HFF-Myc (cell line): ENCODE results near the gene SPTBN1.

Source experiments
- DNase-seq: peaks from one replicate; pipeline ENCODE4 v3.0.0-alpha.2; 2011; ENCODE audit warnings: low read depth; ENCODE audit errors: extremely low read depth
- H3K4me3 ChIP-seq: replicated peaks from 2 replicates; pipeline ENCODE4 v1.5.1; 2011; ENCODE audit warnings: low read depth, mild to moderate bottlenecking, control low read depth, low read length
- CTCF ChIP-seq: IDR thresholded peaks from 2 replicates; pipeline ENCODE4 v1.5.1; 2012; ENCODE audit warnings: mild to moderate bottlenecking, low read depth, low read length, control low read depth; ENCODE audit errors: missing control alignments

Gene SPTBN1

GRCh38 chr2:54631755-54632154 is 175.6 kb downstream of the SPTBN1 start:
- no peak for TF ChIP-seq CTCF
- no peak for DNase-seq
- no peak overlapping the region for H3K4me3 ChIP-seq

DNA sequence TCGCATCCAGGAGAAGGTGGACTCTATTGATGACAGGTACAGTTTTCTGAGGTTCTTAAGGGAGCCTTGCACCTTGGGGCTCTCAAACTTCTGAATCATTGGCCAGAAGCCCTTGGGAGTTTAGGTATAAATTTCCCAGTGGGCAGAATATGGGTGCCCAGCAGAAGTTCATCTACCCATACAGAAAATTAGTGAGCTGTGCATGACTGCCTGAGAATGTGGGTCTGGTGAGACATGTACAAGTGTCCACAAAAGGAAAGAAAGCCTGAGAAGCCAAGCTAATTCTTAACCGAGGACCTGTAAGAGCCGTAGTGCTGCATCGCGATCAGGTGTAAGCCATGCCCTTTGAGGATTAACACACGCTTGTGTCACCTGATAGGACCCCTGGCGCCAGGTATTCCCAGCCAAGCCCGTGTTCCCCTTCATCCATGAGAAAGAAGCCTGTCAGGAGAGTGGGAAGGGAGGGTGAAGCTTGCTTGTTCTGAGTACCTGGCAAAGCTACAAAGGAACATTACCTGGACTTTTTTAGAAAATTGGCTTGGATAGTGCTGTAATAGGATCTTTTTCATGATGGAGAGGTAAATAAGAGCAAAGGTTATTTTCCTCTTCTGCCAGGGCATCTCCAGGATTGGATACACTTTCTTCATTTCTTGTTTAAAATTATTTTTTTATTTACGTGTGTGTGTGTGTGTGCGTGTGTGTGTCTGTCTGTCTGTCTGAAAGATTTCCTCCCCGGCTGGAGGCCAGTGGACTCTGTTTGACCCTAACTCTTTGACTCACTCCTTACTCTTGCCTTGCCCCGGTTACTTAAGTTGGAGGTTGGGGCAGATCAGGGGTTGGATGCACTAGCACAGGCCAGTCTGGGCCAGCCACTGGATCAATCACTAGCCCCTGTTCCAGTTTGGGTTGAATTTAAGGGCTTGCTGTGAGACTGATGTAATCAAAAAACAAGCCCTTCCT is 176.9 kb downstream of the SPTBN1 start:
- TF ChIP-seq CTCF: no peak
- no peak for DNase-seq
- H3K4me3 ChIP-seq: no peak overlapping the region

GRCh38 chr2:54634021-54634420 is 177.9 kb downstream of the SPTBN1 start:
- no peak for TF ChIP-seq CTCF
- no peak overlapping the region for H3K4me3 ChIP-seq
- no peak for DNase-seq

DNA sequence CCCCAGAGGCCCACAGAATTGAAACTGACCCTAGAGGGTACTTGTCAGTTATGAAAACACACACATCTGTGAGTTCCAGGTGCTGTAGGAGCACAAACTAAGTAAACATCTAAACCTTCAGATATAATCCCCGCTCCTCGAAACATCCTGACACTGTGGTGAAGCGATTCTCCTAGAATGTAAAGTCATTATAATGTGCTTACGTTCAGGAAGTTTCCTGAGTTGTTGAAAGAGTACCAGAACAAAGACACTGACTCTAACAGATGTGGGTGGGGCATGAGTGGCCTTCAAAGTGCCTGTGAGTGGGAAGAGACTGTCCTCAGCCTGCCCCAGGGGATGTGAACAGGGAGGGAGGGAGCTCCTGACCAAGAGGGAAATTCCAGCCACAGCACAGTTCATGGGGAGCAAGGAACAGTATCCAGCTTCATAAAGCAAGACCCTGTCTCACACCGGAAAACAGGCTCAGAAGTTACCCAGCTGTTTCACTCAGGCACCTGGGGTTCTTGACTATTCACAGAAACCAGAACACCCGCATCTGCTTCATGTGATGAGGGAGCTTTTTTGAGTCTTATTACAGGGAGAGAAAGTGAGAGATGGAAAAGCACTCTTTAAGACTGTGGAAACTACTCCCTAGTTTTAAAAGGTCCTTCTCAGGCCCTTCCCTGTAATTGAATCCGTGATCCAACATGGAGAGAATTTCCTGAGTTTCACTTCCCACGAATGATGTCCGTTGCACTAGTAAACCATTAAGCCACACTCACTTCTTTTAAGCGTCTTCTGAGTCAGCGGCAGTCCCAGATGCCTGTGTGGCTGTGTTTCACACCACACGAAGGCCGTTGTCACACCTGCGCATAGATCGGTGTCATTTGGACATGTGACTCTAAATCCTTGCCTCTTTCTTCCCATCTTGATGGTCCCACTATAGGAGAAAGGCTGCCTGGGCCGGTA is 178.7 kb downstream of the SPTBN1 start:
- no peak for TF ChIP-seq CTCF
- no peak for DNase-seq
- no peak overlapping the region for H3K4me3 ChIP-seq

- H3K4me3 ChIP-seq: no peak overlapping the region
- no peak for DNase-seq
- no peak for TF ChIP-seq CTCF
Observed at GRCh38 chr2:54635554-54636152, 179.5 kb downstream of the SPTBN1 start.

DNA sequence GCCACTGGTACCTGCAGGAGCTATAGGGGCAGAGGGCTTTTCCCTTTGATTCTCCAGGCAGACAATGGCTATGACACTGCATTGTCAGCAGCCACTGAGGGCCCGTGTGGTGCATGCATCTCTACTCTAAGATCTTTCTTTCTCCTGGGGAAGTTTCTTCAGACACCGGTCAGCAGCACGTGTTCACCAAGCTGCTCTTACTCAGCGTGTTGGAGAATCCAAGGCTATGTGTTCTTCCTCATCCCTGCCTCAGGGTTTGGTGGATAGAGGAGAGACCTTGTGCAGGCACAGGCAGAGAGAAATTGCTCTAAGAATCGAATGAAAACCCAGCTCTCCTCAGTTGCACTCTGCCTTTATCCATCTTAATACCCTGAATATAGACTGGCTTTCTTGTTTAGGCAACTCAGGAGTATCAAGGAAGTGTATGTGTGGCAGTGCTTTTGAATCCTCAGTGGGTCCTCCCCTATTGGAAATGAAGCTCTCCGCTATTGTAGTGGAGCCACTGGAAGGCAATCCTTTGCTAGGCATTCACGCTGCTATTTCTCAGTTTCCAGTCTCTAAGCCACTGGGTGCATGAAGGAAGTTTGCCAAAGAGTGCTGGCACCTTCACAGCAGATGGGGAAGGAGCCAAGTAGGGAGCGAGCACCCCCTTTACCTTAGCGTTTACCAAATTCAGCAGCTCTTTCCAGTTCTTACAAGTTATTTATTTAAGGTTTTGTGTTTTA is 180.4 kb downstream of the SPTBN1 start:
- no peak for TF ChIP-seq CTCF
- H3K4me3 ChIP-seq: no peak overlapping the region
- no peak for DNase-seq
